Hippocampal formation (tissue), 2 donors: ENCODE data around the gene CLASP2.
"Not testable (repeated sequence)": the region's sequence is repeated elsewhere in the genome, so short reads cannot be mapped to it uniquely, and the experiment has no call there.

Experiments used
- DNase-seq, 2 donors: peaks; one replicate each; lab custom pipeline; 2025; lab: John Stamatoyannopoulos, UW

The CLASP2 gene

GRCh38 chr3:33717866-33718594 is at the start of gene CLASP2:
Gene CLASP2, minus strand, starts transcription at chr3:33718254. Its CDS starts 252 bp downstream, at chr3:33718002.
- peak; percentile 40 to 69 for DNase-seq

- no peak for DNase-seq
Measured at GRCh38 chr3:33758864-33759263, 40.8 kb upstream of the CLASP2 start.

- DNase-seq, result no peak
Measured at GRCh38 chr3:33758281-33758680, 40.2 kb upstream of the CLASP2 start.

- not testable (repeated sequence) for DNase-seq
Measured at GRCh38 chr3:33754391-33754790, 36.3 kb upstream of the CLASP2 start.

GRCh38 chr3:33751336-33751735 is 33.3 kb upstream of the CLASP2 start:
- DNase-seq, result no peak

GRCh38 chr3:33750211-33750548 is 32.1 kb upstream of the CLASP2 start:
- no peak for DNase-seq

GRCh38 chr3:33749546-33750210 is 31.6 kb upstream of the CLASP2 start:
- no peak for DNase-seq

- DNase-seq, result no peak
Measured at GRCh38 chr3:33746416-33747116, 28.5 kb upstream of the CLASP2 start.

GRCh38 chr3:33737146-33737545 is 19.1 kb upstream of the CLASP2 start:
- DNase-seq, result no peak

GRCh38 chr3:33732394-33732793 is 14.3 kb upstream of the CLASP2 start:
- no peak for DNase-seq

GRCh38 chr3:33729993-33730392 is 11.9 kb upstream of the CLASP2 start:
- no peak for DNase-seq

GRCh38 chr3:33724256-33724655 is 6.2 kb upstream of the CLASP2 start:
- DNase-seq, result no peak

GRCh38 chr3:33722626-33723370 is 4.7 kb upstream of the CLASP2 start:
- DNase-seq, result no peak

GRCh38 chr3:33722191-33722590 is 4.1 kb upstream of the CLASP2 start:
- DNase-seq, result no peak

GRCh38 chr3:33718595-33718907 is 497 bp upstream of the CLASP2 start:
- DNase-seq, result no peak

- DNase-seq, result no peak
Measured at GRCh38 chr3:33717616-33717865, 513 bp downstream of the CLASP2 start.

GRCh38 chr3:33716227-33716626 is 1.8 kb downstream of the CLASP2 start:
- peak in 1 of 2 donors; percentile 20 for DNase-seq

- no peak for DNase-seq
Measured at GRCh38 chr3:33711100-33711499, 7.0 kb downstream of the CLASP2 start.

- DNase-seq, result no peak
Measured at GRCh38 chr3:33706056-33706455, 12.0 kb downstream of the CLASP2 start.

- no peak for DNase-seq
Measured at GRCh38 chr3:33704891-33705290, 13.2 kb downstream of the CLASP2 start.

- no peak for DNase-seq
Measured at GRCh38 chr3:33699275-33699674, 18.8 kb downstream of the CLASP2 start.

GRCh38 chr3:33694944-33695343 is 23.1 kb downstream of the CLASP2 start:
- no peak for DNase-seq

GRCh38 chr3:33690341-33690740 is 27.7 kb downstream of the CLASP2 start:
- DNase-seq, result no peak
